Activated CD8-positive, alpha-beta T cell treated with anti-CD3 and anti-CD28 coated beads for 36 hours (primary cell): ENCODE measurements around the gene FUZ. TPM values are rescaled to one million over a fixed set of nuclear protein-coding genes. Genes with fewer than 3 reads are reported as not detected.
A peak's percentile ranks its signal among the peaks of the same experiment; 100 is the strongest.

Source experiments
- ATAC-seq: fragments of 200-7000 bp; cut with Tn5 transposase; one replicate; pipeline ENCODE4 v1.10.0; 2021; ENCODE audit warnings: mild to moderate bottlenecking, moderate library complexity
- CTCF ChIA-PET: fragments of 350-600 bp; sonication (Branson Sonifier 250); formaldehyde crosslinking; loops from one replicate; lab custom pipeline; 2021; ENCODE audit warnings: antibody characterized with exemption; lab: Charles Lee
- POLR2A ChIA-PET: fragments of 350-600 bp; sonication (Branson Sonifier 250); formaldehyde crosslinking; loops from one replicate; lab custom pipeline; 2021; ENCODE audit warnings: antibody characterized with exemption; lab: Charles Lee
- DNase-seq: peaks from one replicate; pipeline ENCODE4 v3.0.0-alpha.2; 2020
- H3K27ac Mint-ChIP-seq: one replicate; pipeline ENCODE4 v1.8.0; 2021; ENCODE audit warnings: mild to moderate bottlenecking, mixed read lengths
- H3K27me3 Mint-ChIP-seq: one replicate; pipeline ENCODE4 v1.8.0; 2021; ENCODE audit warnings: mixed read lengths
- H3K36me3 Mint-ChIP-seq: one replicate; pipeline ENCODE4 v1.8.0; 2021; ENCODE audit warnings: low read depth, mixed read lengths
- H3K4me1 Mint-ChIP-seq: one replicate; pipeline ENCODE4 v1.8.0; 2021; ENCODE audit warnings: low read depth, mixed read lengths
- H3K4me3 Mint-ChIP-seq: one replicate; pipeline ENCODE4 v1.8.0; 2021; ENCODE audit warnings: mild to moderate bottlenecking, moderate library complexity, mixed read lengths
- H3K9me3 Mint-ChIP-seq: one replicate; pipeline ENCODE4 v1.8.0; 2021; ENCODE audit warnings: mixed read lengths
- CTCF ChIP-seq: fragments of 200-600 bp; IDR thresholded peaks from one replicate; pipeline ENCODE4 v1.8.0; 2022; ENCODE audit warnings: antibody characterized with exemption, mild to moderate bottlenecking
- intact Hi-C: fragments of 100-400 bp; cut with micrococcal nuclease; formaldehyde crosslinking; loops from one replicate; pipeline ENCODE4 v1.10.0; 2022
- total RNA-seq, 2 experiments: library from RNA; stranded (reverse); gene quantifications; one replicate each; pipeline ENCODE4 v1.2.3, GENCODE V29; 2021

The FUZ gene
- total RNA-seq, 2 experiments from 2014 or later, result 23.5 to 24.1 TPM

- H3K9me3 Mint-ChIP-seq, result no peaks in the 10 kb centered on the region
- peak overlapping the region; percentile 91 for H3K4me3 Mint-ChIP-seq
- CTCF ChIA-PET, result interaction anchor here (2.3 kb wide), 1 partner anchor 50 kb away, joined by 5 read pairs; no protein-coding TSS in a partner anchor
- no peak for TF ChIP-seq CTCF
- POLR2A ChIA-PET, result interaction anchor here (1.1 kb wide), 2 partner anchors 8 to 51 kb away, joined by 3 read pairs; no protein-coding TSS in a partner anchor
- no peaks in the 10 kb centered on the region for H3K27me3 Mint-ChIP-seq
- peaks cover 33% of the 10 kb centered on the region for H3K4me1 Mint-ChIP-seq
- peak overlapping the region; percentile 76 for H3K27ac Mint-ChIP-seq
- no peak for DNase-seq
- peaks cover 3% of the 10 kb centered on the region for H3K36me3 Mint-ChIP-seq
- no peak for ATAC-seq
- intact Hi-C loops, result no loop called here
These were observed 45.0 kb downstream of the FUZ start for GRCh38 chr19:49767967-49768581.

DNA sequence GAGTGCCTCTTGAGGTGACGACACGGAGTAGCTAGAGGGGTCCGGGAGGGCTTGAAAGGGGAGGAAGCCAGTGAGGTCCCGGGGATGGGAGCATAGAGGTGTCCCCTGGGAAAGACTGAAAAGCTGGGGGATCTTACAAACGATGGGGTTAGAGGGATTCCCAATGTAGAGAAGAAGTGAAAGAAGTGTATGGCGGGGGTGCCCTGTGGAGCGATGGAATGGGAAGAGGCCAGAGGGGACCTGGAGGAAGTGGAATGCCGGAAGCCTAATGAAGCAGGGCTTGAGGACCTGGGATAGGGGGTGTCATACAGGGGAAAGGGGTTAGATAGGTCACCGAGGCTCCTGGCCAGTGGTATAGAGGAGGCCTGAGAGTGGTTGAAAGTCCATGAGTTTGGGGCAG, 45.7 kb downstream of the FUZ start:
- peaks cover 3% of the 10 kb centered on the region for H3K36me3 Mint-ChIP-seq
- no peaks in the 10 kb centered on the region for H3K9me3 Mint-ChIP-seq
- ChIA-PET CTCF (interaction anchor here (1.8 kb wide), 1 partner anchor 50 kb away, joined by 6 read pairs; no protein-coding TSS in a partner anchor), POLR2A (interaction anchor here (1.1 kb wide), 2 partner anchors 8 to 52 kb away, joined by 3 read pairs; no protein-coding TSS in a partner anchor)
- H3K4me3 Mint-ChIP-seq, result peak overlapping the region; percentile 91
- intact Hi-C loops, result no loop called here
- DNase-seq (no peak), ATAC-seq (no peak)
- no peak for TF ChIP-seq CTCF
- peak overlapping the region; percentile 76 for H3K27ac Mint-ChIP-seq
- peaks cover 33% of the 10 kb centered on the region for H3K4me1 Mint-ChIP-seq
- H3K27me3 Mint-ChIP-seq, result no peaks in the 10 kb centered on the region

- intact Hi-C loops, result no loop called here
- ChIA-PET CTCF (interaction anchor here (0.5 to 1.8 kb wide), 2 partner anchors 49 to 86 kb away, joined by 3 to 6 read pairs; no protein-coding TSS in a partner anchor), POLR2A (interaction anchor here (1.2 kb wide), 1 partner anchor 89 kb away, joined by 3 read pairs; no protein-coding TSS in a partner anchor)
- DNase-seq (no peak), ATAC-seq (no peak)
- Mint-ChIP-seq H3K4me1 (peaks cover 33% of the 10 kb centered on the region), H3K9me3 (no peaks in the 10 kb centered on the region), H3K27ac (peak within 1 kb of the TSS; percentile 97), H3K27me3 (no peaks in the 10 kb centered on the region), H3K4me3 (peak within 1 kb of the TSS; percentile 91), H3K36me3 (peaks cover 3% of the 10 kb centered on the region)
- no peak for TF ChIP-seq CTCF
These were observed 46.2 kb downstream of the FUZ start, which contains the start of gene AP2A1 for GRCh38 chr19:49766930-49767299. Gene AP2A1 (plus strand): TSS chr19:49767001. CDS start chr19:49767134, 133 bp downstream.

DNA sequence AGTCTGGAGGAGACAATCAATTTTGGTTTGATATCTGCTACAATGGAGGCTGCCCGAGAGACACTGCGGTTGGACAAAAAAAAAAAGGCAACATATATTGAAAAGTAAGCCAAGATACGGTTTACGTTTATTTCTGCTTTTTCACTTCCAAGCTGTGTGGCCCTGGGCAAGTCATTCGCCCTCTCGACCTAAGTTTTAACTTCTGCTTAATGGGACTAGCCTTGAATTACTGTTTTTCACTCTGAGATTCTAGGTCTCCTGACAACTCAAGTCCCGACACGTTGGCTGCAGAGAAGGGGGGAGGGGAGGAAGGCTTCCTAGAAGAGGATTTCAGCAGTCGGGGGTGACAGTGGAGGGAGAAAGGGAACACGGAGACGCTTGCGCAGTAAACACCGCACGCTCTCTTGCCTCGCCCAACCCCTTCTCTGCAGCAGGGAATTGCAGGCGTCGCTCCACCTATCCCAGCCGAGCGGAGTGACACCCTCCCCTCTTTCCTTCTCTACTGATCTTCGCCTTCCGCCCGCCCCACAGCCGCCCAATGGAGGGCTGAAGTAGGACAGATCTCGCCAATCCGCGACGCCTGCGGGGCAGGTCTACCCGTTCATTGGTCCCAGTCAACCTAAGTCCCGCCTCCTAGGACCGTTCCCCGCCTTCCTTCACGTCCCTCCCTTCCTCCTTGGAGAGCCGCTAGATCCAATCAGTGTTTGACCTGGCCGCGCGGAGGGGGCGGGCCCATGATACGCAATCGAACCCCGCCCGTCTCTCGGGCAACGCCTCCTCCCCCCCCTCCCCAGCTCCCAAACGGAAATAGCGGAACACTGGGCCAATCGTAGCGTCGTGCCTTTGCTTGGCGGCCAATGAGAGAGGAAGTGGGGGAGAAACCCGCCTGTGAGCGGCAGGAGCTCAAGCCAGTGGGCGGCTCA, 46.8 kb downstream of the FUZ start:
- no peaks in the 10 kb centered on the region for H3K9me3 Mint-ChIP-seq
- intact Hi-C loops, result no loop called here
- ATAC-seq (peak; percentile 93), DNase-seq (peak; percentile 100)
- peak overlapping the region; percentile 91 for H3K4me3 Mint-ChIP-seq
- ChIA-PET CTCF (interaction anchor here (0.5 to 1.8 kb wide), 3 partner anchors 49 to 185 kb away, joined by 3 to 6 read pairs (median 3); partner anchors contain the start of genes NOSIP and PRRG2), POLR2A (interaction anchor here (1.2 kb wide), 1 partner anchor 88 kb away, joined by 3 read pairs; no protein-coding TSS in a partner anchor)
- H3K36me3 Mint-ChIP-seq, result peaks cover 3% of the 10 kb centered on the region
- H3K27me3 Mint-ChIP-seq, result no peaks in the 10 kb centered on the region
- TF ChIP-seq CTCF, result no peak
- H3K27ac Mint-ChIP-seq, result peak overlapping the region; percentile 97
- H3K4me1 Mint-ChIP-seq, result peaks cover 29% of the 10 kb centered on the region
